ENCODE results near the gene PTMS.

DNA sequence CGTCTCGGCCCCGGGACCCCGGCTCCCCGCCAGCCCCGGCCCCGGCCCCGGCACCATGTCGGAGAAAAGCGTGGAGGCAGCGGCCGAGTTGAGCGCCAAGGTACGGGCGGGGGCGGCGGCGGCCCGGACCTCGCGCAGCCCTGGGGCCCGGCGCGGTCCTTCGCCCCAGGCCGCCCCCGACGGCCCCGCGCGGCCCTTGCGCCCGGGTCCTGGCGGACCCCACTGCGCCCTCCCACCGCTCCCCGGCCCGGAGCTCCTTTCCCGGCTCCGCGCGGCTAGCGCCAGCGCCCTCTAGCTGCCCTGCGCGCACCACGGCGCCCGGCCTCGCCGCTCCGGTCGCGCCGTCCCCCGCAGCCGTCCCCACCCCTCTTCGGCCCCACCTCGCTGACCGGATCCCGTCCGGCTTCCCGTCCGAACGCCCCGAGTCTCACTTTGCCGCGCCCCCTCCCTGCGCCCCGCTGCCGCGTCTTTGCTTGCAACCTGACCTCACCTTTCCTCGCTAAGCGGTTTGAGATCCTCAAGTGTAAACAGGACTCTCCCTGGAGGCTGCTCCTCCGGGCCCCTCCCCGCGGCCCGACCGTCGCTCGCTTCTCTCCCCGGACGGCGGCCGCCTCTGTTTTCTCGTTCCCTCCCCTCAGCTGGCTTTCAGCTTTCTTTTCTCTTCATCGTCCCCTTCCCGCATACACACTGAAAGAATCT, 637 bp downstream of the PTMS start:
- TF ChIP-seq CTCF (conservative IDR thresholded peaks at IDR 0.05 in 1 of 2, IDR thresholded peaks at IDR 0.05 in 1 of 2; ENCODE audit: extremely low read depth in 1 of 2, insufficient read depth in 1 of 2, low read depth in 1 of 2, low read length in 2 of 2): peak; percentile 28 to 50
- no peak for TF ChIP-seq EZH2 (IDR thresholded peaks at IDR 0.05; ENCODE audit: borderline replicate concordance, low read length)

Measured in mammary epithelial cell (primary cell).